GM12801 (cell line): ENCODE results near the gene WDR82.

Experiments
- CTCF ChIP-seq: IDR thresholded peaks from one replicate; pipeline ENCODE4 v1.5.1; 2011; ENCODE audit warnings: control low read depth; ENCODE audit not compliant: insufficient read length; ENCODE audit errors: extremely low read depth

WDR82 gene

GRCh38 chr3:52289747-52290595, 11.5 kb upstream of the WDR82 start:
- TF ChIP-seq CTCF = no peak

GRCh38 chr3:52289338-52289746, 10.9 kb upstream of the WDR82 start:
- TF ChIP-seq CTCF = no peak

GRCh38 chr3:52288674-52289073, 10.2 kb upstream of the WDR82 start:
- TF ChIP-seq CTCF = no peak

- TF ChIP-seq CTCF = no peak
These were observed 8.3 kb upstream of the WDR82 start for GRCh38 chr3:52286777-52287110.

- no peak for TF ChIP-seq CTCF
These were observed 4.9 kb upstream of the WDR82 start for GRCh38 chr3:52283306-52283705.

- no peak for TF ChIP-seq CTCF
These were observed 3.7 kb upstream of the WDR82 start for GRCh38 chr3:52281981-52282801.

- TF ChIP-seq CTCF = no peak
These were observed 1.6 kb upstream of the WDR82 start for GRCh38 chr3:52280050-52280461.
